Measurements from ENCODE around the gene IRS2. TPM values are rescaled to one million over a fixed set of nuclear protein-coding genes. Genes with fewer than 3 reads are reported as not detected.

Gene IRS2
- total RNA-seq, 2 donors from 2014 or later, result 47.8 to 59.8 TPM

DNA sequence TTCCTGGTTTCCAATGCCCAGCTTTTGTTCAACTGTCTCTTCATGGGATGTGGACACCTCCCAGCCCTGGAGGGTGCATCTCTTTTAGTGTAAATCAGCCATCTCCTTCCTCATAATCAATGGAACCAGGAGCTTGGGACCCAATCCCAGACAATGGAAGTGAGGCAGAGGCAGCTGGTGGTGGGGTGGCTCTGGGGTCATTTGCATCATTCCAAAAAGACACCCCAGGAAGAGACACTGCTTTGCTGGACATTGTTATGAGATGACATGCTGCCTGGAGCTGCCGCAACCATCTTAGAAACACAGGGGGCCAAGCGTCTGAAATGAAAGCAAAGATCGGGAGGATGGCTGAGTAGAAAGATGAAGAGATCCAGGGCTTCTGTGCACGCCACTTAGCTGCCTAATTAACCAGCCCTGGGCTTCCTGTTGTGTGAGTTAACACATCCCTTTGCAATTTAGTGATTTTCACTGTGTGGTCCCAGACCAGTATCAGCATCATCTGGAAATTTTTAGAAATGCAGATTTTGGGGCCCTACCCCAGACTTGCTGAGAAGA lies 36.1 kb downstream of the IRS2 start:
- Histone ChIP-seq H3K36me3 (peaks cover 24% of the 10 kb centered on the region), H3K4me1 (ENCODE audit: control insufficient read depth in 1 of 2, low read depth in 2 of 2) (no peaks in the 10 kb centered on the region), H3K27ac (no peak overlapping the region), H3K27me3 (replicated peaks; ENCODE audit: insufficient read depth) (no peaks in the 10 kb centered on the region), H3K9me3 (no peaks in the 10 kb centered on the region), H3K4me3 (no peak overlapping the region)
- TF ChIP-seq CTCF (IDR thresholded peaks at IDR 0.05), result no peak
- ATAC-seq (ENCODE audit: insufficient number of reproducible peaks, low FRiP score, low read depth) (no peak), DNase-seq (ENCODE audit: low spot score) (no peak)

GRCh38 chr13:109749365-109749764 lies 37.0 kb downstream of the IRS2 start:
- Histone ChIP-seq H3K4me1 (ENCODE audit: control insufficient read depth in 1 of 2, low read depth in 2 of 2) (no peaks in the 10 kb centered on the region), H3K9me3 (no peaks in the 10 kb centered on the region), H3K27me3 (replicated peaks; ENCODE audit: insufficient read depth) (no peaks in the 10 kb centered on the region), H3K36me3 (peaks cover 21% of the 10 kb centered on the region), H3K27ac (no peak overlapping the region), H3K4me3 (no peak overlapping the region)
- DNase-seq (ENCODE audit: low spot score), result no peak
- ATAC-seq (ENCODE audit: insufficient number of reproducible peaks, low FRiP score, low read depth), result no peak
- no peak for TF ChIP-seq CTCF (IDR thresholded peaks at IDR 0.05)

GRCh38 chr13:109748677-109749076 lies 37.7 kb downstream of the IRS2 start:
- ATAC-seq (ENCODE audit: insufficient number of reproducible peaks, low FRiP score, low read depth), result no peak
- H3K9me3 ChIP-seq, result no peaks in the 10 kb centered on the region
- no peak for DNase-seq (ENCODE audit: low spot score)
- H3K4me3 ChIP-seq, result no peak overlapping the region
- TF ChIP-seq CTCF (IDR thresholded peaks at IDR 0.05), result no peak
- no peaks in the 10 kb centered on the region for H3K4me1 ChIP-seq (ENCODE audit: control insufficient read depth in 1 of 2, low read depth in 2 of 2)
- H3K27ac ChIP-seq, result no peak overlapping the region
- H3K36me3 ChIP-seq, result peaks cover 14% of the 10 kb centered on the region
- no peaks in the 10 kb centered on the region for H3K27me3 ChIP-seq (replicated peaks; ENCODE audit: insufficient read depth)

- TF ChIP-seq CTCF (IDR thresholded peaks at IDR 0.05), result no peak
- Histone ChIP-seq H3K36me3 (peaks cover 7% of the 10 kb centered on the region), H3K9me3 (no peaks in the 10 kb centered on the region), H3K27me3 (replicated peaks; ENCODE audit: insufficient read depth) (no peaks in the 10 kb centered on the region), H3K4me3 (no peak overlapping the region), H3K4me1 (ENCODE audit: control insufficient read depth in 1 of 2, low read depth in 2 of 2) (no peaks in the 10 kb centered on the region), H3K27ac (no peak overlapping the region)
- DNase-seq (ENCODE audit: low spot score), result no peak
- no peak for ATAC-seq (ENCODE audit: insufficient number of reproducible peaks, low FRiP score, low read depth)
Observed at GRCh38 chr13:109747524-109747923, 38.9 kb downstream of the IRS2 start.

DNA sequence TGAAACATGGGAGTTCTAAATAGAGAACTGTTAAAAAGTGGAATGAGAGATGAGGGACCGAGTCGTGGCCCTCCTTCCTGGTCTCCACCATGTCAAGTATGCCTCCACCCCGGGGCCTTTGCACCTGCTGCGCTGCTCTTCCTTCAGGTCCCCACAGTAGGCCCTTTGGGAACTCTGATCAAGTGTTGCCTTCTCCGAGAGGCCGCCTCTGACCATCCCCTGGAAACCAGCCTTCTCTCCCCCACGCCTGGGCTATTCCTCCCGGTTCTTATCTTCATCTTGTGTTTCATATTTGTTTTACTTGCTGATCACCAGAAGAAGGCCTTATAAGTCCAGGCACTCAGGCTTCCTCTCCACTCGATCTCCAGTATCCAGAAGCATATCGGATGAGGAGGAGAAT lies 40.0 kb downstream of the IRS2 start:
- no peaks in the 10 kb centered on the region for H3K27me3 ChIP-seq (replicated peaks; ENCODE audit: insufficient read depth)
- no peaks in the 10 kb centered on the region for H3K9me3 ChIP-seq
- DNase-seq (ENCODE audit: low spot score) (no peak), ATAC-seq (ENCODE audit: insufficient number of reproducible peaks, low FRiP score, low read depth) (no peak)
- TF ChIP-seq CTCF (IDR thresholded peaks at IDR 0.05), result no peak
- H3K4me1 ChIP-seq (ENCODE audit: control insufficient read depth in 1 of 2, low read depth in 2 of 2), result no peaks in the 10 kb centered on the region
- H3K4me3 ChIP-seq, result no peak overlapping the region
- no peaks in the 10 kb centered on the region for H3K36me3 ChIP-seq
- H3K27ac ChIP-seq, result no peak overlapping the region

All from thoracic aorta (tissue), 2 donors.